Mesenchymal stem cell (in vitro differentiated cells and primary cell): Measurements from ENCODE around the gene SP8.
"Not testable (repeated sequence)": the region's sequence is repeated elsewhere in the genome, so short reads cannot be mapped to it uniquely, and the experiment has no call there.

Experiments used
- DNase-seq: peaks from one replicate; pipeline ENCODE4 v3.0.0-alpha.2; 2013
- H2AFZ ChIP-seq: one replicate; pipeline ENCODE4 v1.6.1; 2013; ENCODE audit warnings: low read depth, mild to moderate bottlenecking, control low read depth, inconsistent platforms, low read length, moderate library complexity
- H2AK5ac ChIP-seq: 2 replicates; pipeline ENCODE4 v1.6.1; 2013; ENCODE audit warnings: low read length, moderate library complexity, mild to moderate bottlenecking, inconsistent platforms; ENCODE audit not compliant: severe bottlenecking
- H2BK120ac ChIP-seq: one replicate; pipeline ENCODE4 v1.6.1; 2013; ENCODE audit warnings: low read depth, mild to moderate bottlenecking, inconsistent platforms, low read length, moderate library complexity
- H2BK12ac ChIP-seq, 2 experiments: one replicate each; pipeline ENCODE4 v1.6.1; 2013; ENCODE audit warnings: inconsistent platforms in 2 of 2, low read length in 2 of 2, mild to moderate bottlenecking in 2 of 2, moderate library complexity in 2 of 2, control low read depth in 1 of 2
- H2BK15ac ChIP-seq: one replicate; pipeline ENCODE4 v1.6.1; 2013; ENCODE audit warnings: mild to moderate bottlenecking, low read depth, inconsistent platforms; ENCODE audit not compliant: poor library complexity, severe bottlenecking
- H2BK5ac ChIP-seq: 2 replicates; pipeline ENCODE4 v1.6.1; 2013; ENCODE audit warnings: low read depth, mild to moderate bottlenecking, low read length, control low read depth, inconsistent platforms; ENCODE audit not compliant: poor library complexity, severe bottlenecking
- H3K14ac ChIP-seq, 2 experiments: one replicate each; pipeline ENCODE4 v1.6.1; 2013; ENCODE audit warnings: inconsistent platforms in 2 of 2, low read length in 2 of 2, control low read depth in 1 of 2, mild to moderate bottlenecking in 1 of 2, moderate library complexity in 1 of 2
- H3K18ac ChIP-seq, 2 experiments: one replicate each; pipeline ENCODE4 v1.6.1; 2013; ENCODE audit warnings: inconsistent platforms in 2 of 2, low read length in 2 of 2, control low read depth in 1 of 2, low read depth in 1 of 2, mild to moderate bottlenecking in 1 of 2
- H3K23ac ChIP-seq, 2 experiments: one replicate each; pipeline ENCODE4 v1.6.1; 2013; ENCODE audit warnings: inconsistent platforms in 2 of 2, low read length in 2 of 2, mild to moderate bottlenecking in 2 of 2, moderate library complexity in 2 of 2, control low read depth in 1 of 2
- H3K27ac ChIP-seq: 2 replicates; pipeline ENCODE4 v1.5.1; 2013; ENCODE audit warnings: mild to moderate bottlenecking, moderate library complexity, low read length, control low read depth, inconsistent platforms; ENCODE audit not compliant: poor library complexity, severe bottlenecking
- H3K27me3 ChIP-seq, 2 experiments: 2 replicates each; pipeline versions ENCODE4 v1.6.1 to v1.7.0; 2013; ENCODE audit warnings: low read length in 2 of 2, mild to moderate bottlenecking in 2 of 2, moderate library complexity in 2 of 2, control low read depth in 1 of 2, inconsistent platforms in 1 of 2; ENCODE audit not compliant: control insufficient read depth in 1 of 2, insufficient read depth in 1 of 2
- H3K36me3 ChIP-seq, 2 experiments: 2 replicates each; pipeline versions ENCODE4 v1.6.1 to v1.7.0; 2013; ENCODE audit warnings: low read length in 2 of 2, control low read depth in 1 of 2, inconsistent platforms in 1 of 2, low read depth in 1 of 2, mild to moderate bottlenecking in 1 of 2; ENCODE audit not compliant: insufficient read depth in 2 of 2, control insufficient read depth in 1 of 2
- H3K4ac ChIP-seq, 2 experiments: one replicate each; pipeline ENCODE4 v1.6.1; 2013; ENCODE audit warnings: inconsistent platforms in 2 of 2, low read length in 2 of 2, mild to moderate bottlenecking in 2 of 2, moderate library complexity in 2 of 2, control low read depth in 1 of 2, low read depth in 1 of 2
- H3K4me1 ChIP-seq: 2 replicates; pipeline ENCODE4 v1.6.1; 2013; ENCODE audit warnings: low read depth, low read length, control low read depth; ENCODE audit not compliant: control insufficient read depth, insufficient read depth
- H3K4me2 ChIP-seq: 2 replicates; pipeline ENCODE4 v1.6.1; 2013; ENCODE audit warnings: low read length, mild to moderate bottlenecking, inconsistent platforms; ENCODE audit not compliant: poor library complexity, severe bottlenecking
- H3K4me3 ChIP-seq, 2 experiments: 2 replicates each; pipeline versions ENCODE4 v1.5.1 to v1.7.0; 2013; ENCODE audit warnings: low read length in 2 of 2, mild to moderate bottlenecking in 2 of 2, control low read depth in 1 of 2, low read depth in 1 of 2; ENCODE audit not compliant: insufficient read depth in 1 of 2
- H3K79me1 ChIP-seq: replicated peaks from 2 replicates; pipeline ENCODE4 v1.6.1; 2013; ENCODE audit warnings: mild to moderate bottlenecking, control low read depth, low read length, inconsistent platforms; ENCODE audit not compliant: poor library complexity, severe bottlenecking
- H3K9ac ChIP-seq: 2 replicates; pipeline ENCODE4 v1.7.0; 2013; ENCODE audit warnings: mild to moderate bottlenecking, low read length, moderate library complexity
- H3K9me3 ChIP-seq: 2 replicates; pipeline ENCODE4 v1.7.0; 2013; ENCODE audit warnings: mild to moderate bottlenecking, low read length; ENCODE audit not compliant: control insufficient read depth
- H4K8ac ChIP-seq: one replicate; pipeline ENCODE4 v1.6.1; 2013; ENCODE audit warnings: inconsistent platforms, mild to moderate bottlenecking, low read length, moderate library complexity
- H4K91ac ChIP-seq: one replicate; pipeline ENCODE4 v1.6.1; 2013; ENCODE audit warnings: mild to moderate bottlenecking, low read length, inconsistent platforms
- WGBS: methylation state at CpG from one replicate; pipeline ENCODE4 v1.1.7; 2013; ENCODE audit warnings: mixed read lengths; 5-methylcytosine and 5-hydroxymethylcytosine counted together

The SP8 gene

DNA sequence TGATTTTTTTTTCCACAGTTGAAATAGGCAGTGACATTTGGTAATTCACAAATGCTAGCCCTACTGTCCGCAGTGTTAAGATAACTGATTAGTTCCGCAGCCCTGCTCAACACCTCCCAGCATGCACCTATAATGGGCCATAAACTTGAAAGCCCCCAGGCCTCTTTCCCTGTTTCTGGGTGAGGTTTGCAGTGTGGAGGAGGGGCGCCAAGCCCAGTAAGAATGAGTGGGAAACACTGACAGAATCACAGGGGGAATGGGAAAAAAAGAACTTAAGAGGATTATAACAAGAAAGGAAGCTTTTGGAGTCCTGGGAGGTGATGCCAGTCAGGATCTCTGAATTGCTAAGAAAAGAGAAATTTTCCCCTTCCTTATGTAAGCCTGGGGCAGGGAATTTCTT, 39.6 kb upstream of the SP8 start:
- Histone ChIP-seq H2BK5ac (no peak overlapping the region), H3K4ac (no peak overlapping the region), H2BK12ac (no peak overlapping the region), H3K27ac (no peak overlapping the region), H3K36me3 (no peaks in the 10 kb centered on the region), H3K23ac (no peak overlapping the region), H3K4me3 (no peak overlapping the region), H3K79me1 (no peaks in the 10 kb centered on the region), H4K8ac (no peak overlapping the region), H4K91ac (no peak overlapping the region), H2BK15ac (no peak overlapping the region), H2BK120ac (no peak overlapping the region), H3K27me3 (peaks cover 0 to 3% of the 10 kb centered on the region in 2 experiments), H2AFZ (no peak overlapping the region), H2AK5ac (no peak overlapping the region), H3K14ac (no peak overlapping the region), H3K18ac (no peak overlapping the region), H3K4me1 (no peaks in the 10 kb centered on the region), H3K9ac (no peak overlapping the region), H3K9me3 (no peaks in the 10 kb centered on the region), H3K4me2 (no peak overlapping the region)
- 10% methylated on average over 3 of the region's 3 CpGs for whole genome bisulfite sequencing
- DNase-seq, result no peak

- Histone ChIP-seq H3K36me3 (no peaks in the 10 kb centered on the region), H2BK12ac (no peak overlapping the region), H3K79me1 (no peaks in the 10 kb centered on the region), H3K4me1 (no peaks in the 10 kb centered on the region), H2BK120ac (no peak overlapping the region), H3K4ac (no peak overlapping the region), H3K4me3 (no peak overlapping the region), H2AK5ac (no peak overlapping the region), H3K4me2 (no peak overlapping the region), H2BK15ac (no peak overlapping the region), H2AFZ (no peak overlapping the region), H3K27me3 (peaks cover 0 to 3% of the 10 kb centered on the region in 2 experiments), H3K27ac (no peak overlapping the region), H3K14ac (no peak overlapping the region), H3K9me3 (no peaks in the 10 kb centered on the region), H3K9ac (no peak overlapping the region), H3K18ac (no peak overlapping the region), H4K8ac (no peak overlapping the region), H4K91ac (no peak overlapping the region), H2BK5ac (no peak overlapping the region), H3K23ac (no peak overlapping the region)
- DNase-seq, result no peak
- 100% methylated on average over 1 of the region's 2 CpGs for WGBS
Measured at GRCh38 chr7:20825555-20825954, 38.9 kb upstream of the SP8 start.

DNA sequence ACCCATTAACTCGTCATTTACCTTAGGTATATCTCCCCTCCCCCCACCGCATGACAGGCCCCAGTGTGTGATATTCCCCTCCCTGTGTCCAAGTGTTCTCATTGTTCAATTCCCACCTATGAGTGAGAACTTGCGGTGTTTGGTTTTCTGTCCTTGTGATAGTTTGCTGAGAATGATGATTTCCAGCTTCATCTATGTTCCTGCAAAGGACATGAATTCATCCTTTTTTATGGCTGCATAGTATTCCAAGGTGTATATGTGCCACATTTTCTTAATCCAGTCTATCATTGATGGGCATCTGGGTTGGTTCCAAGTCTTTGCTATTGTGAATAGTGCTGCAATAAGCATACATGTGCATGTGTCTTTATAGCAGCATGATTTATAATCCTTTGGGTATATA, 34.7 kb upstream of the SP8 start:
- H4K8ac ChIP-seq, H4K91ac ChIP-seq, H3K4me2 ChIP-seq, H3K79me1 ChIP-seq, H2BK5ac ChIP-seq, H3K4ac ChIP-seq, H3K23ac ChIP-seq, H2AK5ac ChIP-seq, H2AFZ ChIP-seq, H2BK12ac ChIP-seq, H3K4me3 ChIP-seq, H3K9ac ChIP-seq, H3K36me3 ChIP-seq, H2BK15ac ChIP-seq, H3K18ac ChIP-seq, DNase-seq, H3K27me3 ChIP-seq, H3K14ac ChIP-seq, H3K27ac ChIP-seq, H3K4me1 ChIP-seq, H3K9me3 ChIP-seq, H2BK120ac ChIP-seq: not testable (repeated sequence)
- WGBS, result 100% methylated on average over 1 of the region's 3 CpGs

DNA sequence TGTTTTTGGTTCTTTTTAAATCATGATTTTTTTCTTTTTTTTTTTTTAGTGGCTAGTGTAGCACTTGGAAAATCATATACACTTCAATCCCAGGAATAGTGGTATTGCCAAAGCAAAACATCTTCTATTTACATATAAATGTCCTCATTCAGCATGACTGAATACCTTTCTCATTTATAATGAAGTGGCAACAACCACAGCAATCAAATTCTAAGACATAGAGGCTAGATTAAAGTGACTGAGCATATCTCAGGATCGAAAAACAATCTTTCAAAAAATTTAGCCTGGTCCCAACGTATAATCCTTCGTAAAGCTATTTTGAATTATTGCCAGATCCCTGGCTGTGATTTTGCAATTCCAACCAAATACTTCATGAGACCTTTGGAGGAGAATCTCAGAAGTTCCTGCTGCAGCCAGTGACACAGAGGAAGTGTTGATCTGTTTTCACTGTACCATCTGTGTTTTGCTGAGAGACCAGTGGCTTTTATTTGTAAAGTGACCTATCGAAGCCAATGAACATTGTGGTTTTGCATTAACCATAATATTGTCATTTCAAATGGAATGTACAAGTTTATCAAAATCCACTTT, 29.8 kb upstream of the SP8 start:
- H3K4me3 ChIP-seq, result no peak overlapping the region
- no peak overlapping the region for H3K4me2 ChIP-seq
- H2AK5ac ChIP-seq, result no peak overlapping the region
- no peak overlapping the region for H2BK12ac ChIP-seq
- no peak overlapping the region for H3K18ac ChIP-seq
- H3K9me3 ChIP-seq, result no peaks in the 10 kb centered on the region
- H3K9ac ChIP-seq, result no peak overlapping the region
- H3K79me1 ChIP-seq, result no peaks in the 10 kb centered on the region
- no peak overlapping the region for H3K14ac ChIP-seq
- H2BK5ac ChIP-seq, result no peak overlapping the region
- H2BK15ac ChIP-seq, result no peak overlapping the region
- no peak overlapping the region for H3K27ac ChIP-seq
- no peaks in the 10 kb centered on the region for H3K4me1 ChIP-seq
- no peak overlapping the region for H4K8ac ChIP-seq
- no peak overlapping the region for H3K23ac ChIP-seq
- no peaks in the 10 kb centered on the region for H3K36me3 ChIP-seq
- no peak overlapping the region for H3K4ac ChIP-seq
- WGBS, result 49% methylated on average over 3 of the region's 4 CpGs
- no peak overlapping the region for H2AFZ ChIP-seq
- H3K27me3 ChIP-seq, result no peaks in the 10 kb centered on the region
- DNase-seq, result no peak
- H2BK120ac ChIP-seq, result no peak overlapping the region
- H4K91ac ChIP-seq, result no peak overlapping the region
